ENCODE results near the gene CNKSR3. TPM values are rescaled to one million over a fixed set of nuclear protein-coding genes. Genes with fewer than 3 reads are reported as not detected.

The CNKSR3 gene
- total and polyA plus RNA-seq, 7 experiments from 2014 or later = 0.01 to 0.17 (median 0.16) TPM; not detected in 4

DNA sequence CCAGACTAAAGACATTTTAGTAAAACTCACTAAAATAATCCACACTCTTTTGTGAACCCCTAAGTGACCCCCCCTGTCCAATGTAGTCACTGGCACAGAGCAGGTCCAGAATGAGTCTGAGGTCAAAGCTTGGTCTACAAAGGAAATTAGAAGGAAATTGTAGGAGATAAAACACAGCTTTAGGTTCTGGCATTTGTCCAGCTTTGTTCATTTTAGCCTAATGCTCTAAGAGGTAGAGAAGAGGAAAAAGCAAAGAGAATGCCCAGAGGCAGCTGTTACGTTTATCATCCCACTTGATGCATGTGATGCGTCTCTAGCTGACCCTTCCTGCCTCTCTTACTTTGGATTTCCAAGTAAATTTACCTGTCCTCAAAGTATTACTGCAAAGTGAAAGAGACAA, 62.5 kb downstream of the CNKSR3 start:
- no peak overlapping the region for H3K27ac ChIP-seq (ENCODE audit: low read depth, low read length)

DNA sequence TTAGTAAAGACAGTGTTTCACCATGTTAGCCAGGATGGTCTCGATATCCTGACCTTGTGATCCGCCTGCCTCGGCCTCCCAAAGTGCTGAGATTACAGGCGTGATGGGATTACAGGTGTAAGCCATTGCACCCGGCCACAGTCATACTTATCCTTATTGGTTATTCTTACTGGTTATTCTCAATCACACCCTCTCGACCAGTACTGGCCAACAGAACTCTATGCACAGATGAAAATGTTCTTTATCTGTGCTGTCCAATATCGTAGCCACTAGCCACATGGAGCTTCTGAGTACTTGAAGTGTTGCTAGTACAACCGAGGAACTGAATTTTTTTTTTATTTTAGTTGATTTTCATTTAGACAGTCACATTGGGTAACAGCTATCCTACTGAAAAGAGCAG, 63.5 kb downstream of the CNKSR3 start:
- Histone ChIP-seq H3K4me3 (ENCODE audit: low read length) (no peak overlapping the region), H3K9me3 (ENCODE audit: control insufficient read depth in 2 of 3, low read length in 3 of 3) (no peaks in the 10 kb centered on the region), H3K4me1 (ENCODE audit: control insufficient read depth in 2 of 2, insufficient read depth in 2 of 2, low read length in 2 of 2) (no peaks in the 10 kb centered on the region), H3K27ac (ENCODE audit: low read depth, low read length) (no peak overlapping the region), H3K27me3 (ENCODE audit: control insufficient read depth in 2 of 2, insufficient read depth in 2 of 2, low read length in 2 of 2) (no peaks in the 10 kb centered on the region), H3K36me3 (ENCODE audit: control insufficient read depth in 2 of 3, insufficient read depth in 3 of 3, low read length in 3 of 3) (no peaks in the 10 kb centered on the region)
- DNase-seq (no peak), ATAC-seq (no peak)
- peaks cover 0 to 7% (median 0%) of the 10 kb centered on the region in 7 donors for H3K4me1 Mint-ChIP-seq
- H3K27ac Mint-ChIP-seq = no peak overlapping the region
- no peaks in the 10 kb centered on the region for H3K9me3 Mint-ChIP-seq
- ChIA-PET CTCF (no interaction called here), POLR2A (no interaction called here)
- intact Hi-C loops (cut with micrococcal nuclease) = no loop called here
- no peaks in the 10 kb centered on the region for H3K36me3 Mint-ChIP-seq
- peaks cover 0 to 10% (median 0%) of the 10 kb centered on the region in 5 donors for H3K27me3 Mint-ChIP-seq
- H3K4me3 Mint-ChIP-seq = no peak overlapping the region

More for the DNA sequence above, 62.5 kb downstream of the CNKSR3 start:
- Histone ChIP-seq H3K9me3 (ENCODE audit: control insufficient read depth in 2 of 3, low read length in 3 of 3) (no peaks in the 10 kb centered on the region), H3K27me3 (ENCODE audit: control insufficient read depth in 2 of 2, insufficient read depth in 2 of 2, low read length in 2 of 2) (no peaks in the 10 kb centered on the region), H3K4me1 (ENCODE audit: control insufficient read depth in 2 of 2, insufficient read depth in 2 of 2, low read length in 2 of 2) (no peaks in the 10 kb centered on the region), H3K4me3 (ENCODE audit: low read length) (no peak overlapping the region), H3K36me3 (ENCODE audit: control insufficient read depth in 2 of 3, insufficient read depth in 3 of 3, low read length in 3 of 3) (no peaks in the 10 kb centered on the region)
- peaks cover 0 to 7% (median 0%) of the 10 kb centered on the region in 7 donors for H3K4me1 Mint-ChIP-seq
- H3K4me3 Mint-ChIP-seq = no peak overlapping the region
- ChIA-PET POLR2A (no interaction called here), CTCF (no interaction called here)
- H3K9me3 Mint-ChIP-seq = no peaks in the 10 kb centered on the region
- H3K36me3 Mint-ChIP-seq = no peaks in the 10 kb centered on the region
- intact Hi-C loops (cut with micrococcal nuclease) = no loop called here
- H3K27me3 Mint-ChIP-seq = peaks cover 0 to 6% (median 0%) of the 10 kb centered on the region in 5 donors
- no peak overlapping the region for H3K27ac Mint-ChIP-seq
- DNase-seq (no peak), ATAC-seq (no peak)

DNA sequence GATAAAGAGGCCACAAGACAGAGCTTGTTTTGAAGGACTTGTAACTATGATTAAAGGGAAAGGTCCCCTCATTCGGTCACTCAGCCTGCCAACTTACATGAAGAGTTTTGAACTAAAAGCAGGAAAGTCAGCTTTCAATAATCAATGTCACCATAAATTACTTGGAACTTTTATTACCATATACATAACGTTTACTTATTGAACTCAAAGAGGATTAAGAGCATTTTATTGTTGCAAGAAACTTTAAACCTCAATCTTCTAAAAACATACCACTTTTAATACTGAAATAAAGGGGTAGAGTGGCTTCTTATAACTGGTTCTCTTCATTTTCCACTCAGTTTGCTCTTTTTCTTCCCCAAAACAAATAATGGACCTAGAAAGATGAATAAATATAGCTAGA, 65.1 kb downstream of the CNKSR3 start:
- ChIA-PET CTCF (interaction anchor here (0.5 kb wide), 1 partner anchor 219 kb away, joined by 4 read pairs; no protein-coding TSS in a partner anchor), POLR2A (no interaction called here)
- H3K4me1 ChIP-seq (ENCODE audit: control insufficient read depth in 2 of 2, insufficient read depth in 2 of 2, low read length in 2 of 2) = no peaks in the 10 kb centered on the region
- ATAC-seq = no peak
- H3K27ac ChIP-seq (ENCODE audit: low read depth, low read length) = no peak overlapping the region
- Mint-ChIP-seq H3K36me3 (no peaks in the 10 kb centered on the region), H3K27ac (no peak overlapping the region), H3K4me3 (no peak overlapping the region), H3K9me3 (no peaks in the 10 kb centered on the region), H3K4me1 (peaks cover 0 to 7% (median 0%) of the 10 kb centered on the region in 7 donors), H3K27me3 (peaks cover 0 to 10% (median 0%) of the 10 kb centered on the region in 5 donors)
- no peaks in the 10 kb centered on the region for H3K27me3 ChIP-seq (ENCODE audit: control insufficient read depth in 2 of 2, insufficient read depth in 2 of 2, low read length in 2 of 2)
- intact Hi-C loops (cut with micrococcal nuclease) = no loop called here
- no peaks in the 10 kb centered on the region for H3K9me3 ChIP-seq (ENCODE audit: control insufficient read depth in 2 of 3, low read length in 3 of 3)
- DNase-seq = no peak
- H3K36me3 ChIP-seq (ENCODE audit: control insufficient read depth in 2 of 3, insufficient read depth in 3 of 3, low read length in 3 of 3) = no peaks in the 10 kb centered on the region
- no peak overlapping the region for H3K4me3 ChIP-seq (ENCODE audit: low read length)

DNA sequence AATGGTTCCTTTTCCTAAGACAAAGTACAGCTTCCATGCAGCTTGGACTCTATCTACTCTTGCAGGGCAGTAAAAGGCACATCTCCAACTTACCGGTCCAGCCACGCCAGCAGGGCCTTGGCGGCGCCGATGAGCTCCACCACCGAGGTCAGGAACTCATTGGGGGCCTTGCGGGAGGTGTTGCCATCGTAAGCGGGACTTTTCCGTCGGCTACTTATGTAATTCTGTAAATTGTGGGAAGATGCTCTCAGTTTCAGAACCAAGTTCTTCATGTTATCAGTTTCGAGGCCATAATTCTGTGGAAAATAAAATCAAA, 68.5 kb downstream of the CNKSR3 start:
- Histone ChIP-seq H3K27me3 (ENCODE audit: control insufficient read depth in 2 of 2, insufficient read depth in 2 of 2, low read length in 2 of 2) (no peaks in the 10 kb centered on the region), H3K4me3 (ENCODE audit: low read length) (no peak overlapping the region), H3K36me3 (ENCODE audit: control insufficient read depth in 2 of 3, insufficient read depth in 3 of 3, low read length in 3 of 3) (no peaks in the 10 kb centered on the region), H3K4me1 (ENCODE audit: control insufficient read depth in 2 of 2, insufficient read depth in 2 of 2, low read length in 2 of 2) (no peaks in the 10 kb centered on the region), H3K27ac (ENCODE audit: low read depth, low read length) (no peak overlapping the region), H3K9me3 (ENCODE audit: control insufficient read depth in 2 of 3, low read length in 3 of 3) (no peaks in the 10 kb centered on the region)
- Mint-ChIP-seq H3K9me3 (no peaks in the 10 kb centered on the region), H3K36me3 (no peaks in the 10 kb centered on the region), H3K4me1 (no peaks in the 10 kb centered on the region), H3K27ac (no peak overlapping the region), H3K4me3 (no peak overlapping the region), H3K27me3 (peaks cover 0 to 21% (median 5%) of the 10 kb centered on the region in 5 donors)
- intact Hi-C loops (cut with micrococcal nuclease) = no loop called here
- ChIA-PET POLR2A (no interaction called here), CTCF (no interaction called here)
- DNase-seq = no peak
- ATAC-seq = no peak

DNA sequence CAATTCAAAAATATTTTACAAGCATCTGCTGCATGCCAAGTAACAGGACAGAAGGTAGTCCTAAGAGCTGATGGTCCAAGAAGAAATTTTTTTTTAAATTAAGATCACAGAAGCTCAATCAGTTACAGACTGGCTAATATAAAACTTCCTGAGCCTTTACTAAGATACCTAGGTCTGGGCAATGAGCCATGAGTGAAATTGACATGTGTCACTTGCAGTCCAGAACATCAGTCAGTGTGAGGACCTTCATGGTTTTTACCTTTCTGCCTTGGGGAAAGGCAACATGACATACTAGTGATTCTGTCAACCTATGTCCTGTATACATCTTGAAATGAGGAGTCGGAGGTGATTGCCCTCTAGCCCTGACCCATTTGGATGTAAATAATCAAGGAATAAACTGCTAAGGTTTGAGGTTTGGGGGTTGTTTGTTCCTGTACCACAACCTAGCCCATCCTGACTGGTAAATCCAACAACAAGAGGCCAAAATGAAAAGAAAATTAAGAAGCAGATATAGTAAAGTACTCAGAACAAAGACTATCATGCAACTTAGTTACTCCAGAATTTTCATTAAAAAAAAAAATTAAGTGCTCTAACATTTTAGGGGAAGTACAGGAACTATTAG, 70.0 kb downstream of the CNKSR3 start:
- Mint-ChIP-seq H3K36me3 (no peaks in the 10 kb centered on the region), H3K9me3 (no peaks in the 10 kb centered on the region), H3K4me3 (no peak overlapping the region), H3K27me3 (peaks cover 0 to 21% (median 5%) of the 10 kb centered on the region in 5 donors), H3K4me1 (peaks cover 0 to 2% (median 0%) of the 10 kb centered on the region in 7 donors), H3K27ac (no peak overlapping the region)
- POLR2A ChIA-PET = interaction anchor here (0.6 to 0.7 kb wide), 2 partner anchors 369 to 385 kb away, joined by 3 to 4 read pairs; no protein-coding TSS in a partner anchor
- no peak for ATAC-seq
- no peaks in the 10 kb centered on the region for H3K27me3 ChIP-seq (ENCODE audit: control insufficient read depth in 2 of 2, insufficient read depth in 2 of 2, low read length in 2 of 2)
- no peak overlapping the region for H3K27ac ChIP-seq (ENCODE audit: low read depth, low read length)
- no peaks in the 10 kb centered on the region for H3K4me1 ChIP-seq (ENCODE audit: control insufficient read depth in 2 of 2, insufficient read depth in 2 of 2, low read length in 2 of 2)
- CTCF ChIA-PET = no interaction called here
- H3K9me3 ChIP-seq (ENCODE audit: control insufficient read depth in 2 of 3, low read length in 3 of 3) = no peaks in the 10 kb centered on the region
- no peaks in the 10 kb centered on the region for H3K36me3 ChIP-seq (ENCODE audit: control insufficient read depth in 2 of 3, insufficient read depth in 3 of 3, low read length in 3 of 3)
- intact Hi-C loops (cut with micrococcal nuclease) = no loop called here
- H3K4me3 ChIP-seq (ENCODE audit: low read length) = no peak overlapping the region
- DNase-seq = no peak

DNA sequence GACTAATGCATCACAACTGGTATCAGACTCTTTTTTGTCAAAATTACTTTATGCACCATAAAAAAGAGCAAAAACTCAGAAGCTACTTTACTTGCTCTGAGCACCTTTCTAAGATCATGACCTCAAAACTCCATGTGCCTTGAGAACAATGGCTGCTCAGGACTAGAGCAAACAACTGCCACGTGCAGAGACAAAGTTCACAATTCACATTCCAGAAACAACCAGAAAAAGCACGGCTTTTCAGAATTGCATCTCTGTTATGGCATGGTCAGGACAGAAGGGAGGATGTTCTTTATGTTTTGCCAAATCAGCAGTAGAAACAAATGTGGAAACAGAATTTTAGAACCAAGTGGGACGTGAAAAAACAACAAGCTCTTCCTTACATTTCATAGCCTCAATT, 70.5 kb downstream of the CNKSR3 start:
- Mint-ChIP-seq H3K27me3 (peaks cover 0 to 21% (median 5%) of the 10 kb centered on the region in 5 donors), H3K4me1 (peaks cover 0 to 2% (median 0%) of the 10 kb centered on the region in 7 donors), H3K27ac (no peak overlapping the region), H3K4me3 (no peak overlapping the region), H3K36me3 (no peaks in the 10 kb centered on the region), H3K9me3 (no peaks in the 10 kb centered on the region)
- POLR2A ChIA-PET = no interaction called here
- intact Hi-C loops (cut with micrococcal nuclease) = no loop called here
- CTCF ChIA-PET = no interaction called here
- H3K9me3 ChIP-seq (ENCODE audit: control insufficient read depth in 2 of 3, low read length in 3 of 3) = no peaks in the 10 kb centered on the region
- DNase-seq (no peak), ATAC-seq (no peak)
- H3K27ac ChIP-seq (ENCODE audit: low read depth, low read length) = no peak overlapping the region
- H3K36me3 ChIP-seq (ENCODE audit: control insufficient read depth in 2 of 3, insufficient read depth in 3 of 3, low read length in 3 of 3) = no peaks in the 10 kb centered on the region
- no peaks in the 10 kb centered on the region for H3K27me3 ChIP-seq (ENCODE audit: control insufficient read depth in 2 of 2, insufficient read depth in 2 of 2, low read length in 2 of 2)
- H3K4me1 ChIP-seq (ENCODE audit: control insufficient read depth in 2 of 2, insufficient read depth in 2 of 2, low read length in 2 of 2) = no peaks in the 10 kb centered on the region
- no peak overlapping the region for H3K4me3 ChIP-seq (ENCODE audit: low read length)

DNA sequence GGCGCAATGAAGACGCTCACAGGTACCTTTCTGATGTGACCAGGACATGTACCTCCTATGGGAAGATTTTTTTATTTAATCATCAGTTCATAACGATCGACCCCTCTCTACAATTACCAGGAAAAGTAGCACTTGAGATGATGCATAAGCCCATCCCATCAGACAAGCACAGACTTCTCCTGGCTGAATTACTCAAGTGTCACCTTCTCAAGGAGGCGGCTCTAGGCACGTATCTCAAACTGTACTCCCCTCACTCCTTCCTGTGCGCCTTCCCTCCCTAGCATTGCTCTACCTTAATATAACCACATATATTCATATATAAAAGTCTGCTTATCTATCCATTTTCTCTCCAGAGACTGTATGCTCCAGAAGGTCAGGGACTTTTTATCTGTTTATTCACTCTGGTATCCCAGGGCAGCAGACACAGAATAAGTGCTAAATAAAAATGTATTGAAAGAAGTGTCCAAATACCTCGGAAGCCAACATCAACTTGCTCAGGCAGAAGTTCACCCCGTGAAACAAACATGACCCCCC, 71.5 kb downstream of the CNKSR3 start:
- Mint-ChIP-seq H3K4me3 (no peak overlapping the region), H3K27me3 (peaks cover 0 to 21% (median 5%) of the 10 kb centered on the region in 5 donors), H3K4me1 (peaks cover 0 to 2% (median 0%) of the 10 kb centered on the region in 7 donors), H3K9me3 (no peaks in the 10 kb centered on the region), H3K36me3 (no peaks in the 10 kb centered on the region), H3K27ac (no peak overlapping the region)
- ATAC-seq (no peak), DNase-seq (no peak)
- intact Hi-C loops (cut with micrococcal nuclease) = no loop called here
- ChIA-PET CTCF (no interaction called here), POLR2A (no interaction called here)
- Histone ChIP-seq H3K4me1 (ENCODE audit: control insufficient read depth in 2 of 2, insufficient read depth in 2 of 2, low read length in 2 of 2) (no peaks in the 10 kb centered on the region), H3K27ac (ENCODE audit: low read depth, low read length) (no peak overlapping the region), H3K27me3 (ENCODE audit: control insufficient read depth in 2 of 2, insufficient read depth in 2 of 2, low read length in 2 of 2) (no peaks in the 10 kb centered on the region), H3K9me3 (ENCODE audit: control insufficient read depth in 2 of 3, low read length in 3 of 3) (no peaks in the 10 kb centered on the region), H3K4me3 (ENCODE audit: low read length) (no peak overlapping the region), H3K36me3 (ENCODE audit: control insufficient read depth in 2 of 3, insufficient read depth in 3 of 3, low read length in 3 of 3) (no peaks in the 10 kb centered on the region)

Measured in naive thymus-derived CD4-positive, alpha-beta T cell (primary cell).